HL-60/S4 treated with retinoic acid at 250 ng/mL for 4 days and 3 days (cell line): ENCODE results near the gene PMM2.
"Not testable (repeated sequence)": the region's sequence is repeated elsewhere in the genome, so short reads cannot be mapped to it uniquely, and the experiment has no call there.

ENCODE experiments used
- in situ Hi-C: fragments of 300-500 bp; cut with MboI; formaldehyde crosslinking; loops from 2 replicates; pipeline ENCODE4 v1.7.0; 2022; ENCODE audit warnings: low sequenced_read_pairs

Gene PMM2

DNA sequence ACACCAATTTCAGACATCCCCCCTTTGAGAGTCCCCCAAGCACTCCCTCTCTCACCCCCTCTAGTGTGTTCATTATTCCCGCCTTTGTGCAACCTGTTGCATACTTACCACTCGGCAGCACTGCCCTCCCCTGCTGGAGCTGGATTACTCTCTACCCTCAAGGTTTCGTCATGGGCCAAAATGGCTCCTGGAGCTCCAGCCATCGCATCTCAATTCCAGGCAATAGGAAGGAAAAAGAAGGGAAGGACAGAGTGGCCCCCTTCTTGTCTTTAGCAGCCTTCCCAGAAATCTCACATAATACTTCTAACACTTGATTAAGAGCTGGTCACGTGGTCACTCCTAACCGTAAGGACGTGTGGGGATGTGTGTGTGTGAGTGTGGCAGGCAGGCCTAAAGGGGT is 20.4 kb upstream of the PMM2 start:
- in situ Hi-C loops = loop anchor here (25.0 kb wide), 1 partner anchor 215 kb away; no protein-coding TSS in a partner anchor

DNA sequence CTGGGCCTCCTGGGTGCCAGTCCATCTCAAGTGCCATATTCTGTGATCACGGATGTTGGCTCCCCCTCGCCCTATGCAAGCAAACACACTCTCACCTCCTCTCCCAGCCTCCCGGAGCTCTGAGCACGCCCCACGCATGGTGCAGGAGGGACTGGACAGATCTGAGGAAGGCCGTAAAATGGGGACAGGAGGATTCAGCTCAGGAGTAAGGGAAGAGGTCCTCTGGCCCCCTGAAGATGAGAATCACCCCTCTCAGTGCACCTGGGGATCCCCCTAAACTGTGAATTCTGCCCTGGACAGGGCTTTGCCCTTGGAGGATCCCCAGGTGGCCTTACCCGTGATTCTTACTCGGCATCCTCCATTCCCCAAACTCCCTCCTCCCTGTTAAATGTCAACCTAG is 15.8 kb upstream of the PMM2 start:
- in situ Hi-C loops = loop anchor here (25.0 kb wide), 1 partner anchor 219 kb away; no protein-coding TSS in a partner anchor

DNA sequence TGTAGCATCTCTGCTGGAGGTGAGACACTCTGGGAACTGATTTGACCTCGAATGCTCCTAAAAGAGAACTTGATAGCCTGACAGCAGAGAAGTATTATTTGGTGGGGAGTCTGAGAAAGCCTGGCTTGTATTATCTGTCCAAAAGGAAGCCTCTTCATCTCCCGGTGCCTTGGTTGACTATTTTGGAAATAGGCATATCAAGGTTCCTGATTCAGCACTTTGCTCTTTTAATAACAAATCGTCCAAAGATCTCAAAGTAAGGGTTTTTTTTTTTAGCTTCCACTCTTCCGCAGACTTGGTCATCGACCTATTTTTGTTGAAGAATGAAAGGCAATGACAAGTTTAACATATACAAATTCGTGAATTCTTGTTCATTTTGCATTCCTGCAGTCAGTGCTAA is 15.0 kb upstream of the PMM2 start:
- in situ Hi-C loops = loop anchor here (25.0 kb wide), 1 partner anchor 220 kb away; no protein-coding TSS in a partner anchor

DNA sequence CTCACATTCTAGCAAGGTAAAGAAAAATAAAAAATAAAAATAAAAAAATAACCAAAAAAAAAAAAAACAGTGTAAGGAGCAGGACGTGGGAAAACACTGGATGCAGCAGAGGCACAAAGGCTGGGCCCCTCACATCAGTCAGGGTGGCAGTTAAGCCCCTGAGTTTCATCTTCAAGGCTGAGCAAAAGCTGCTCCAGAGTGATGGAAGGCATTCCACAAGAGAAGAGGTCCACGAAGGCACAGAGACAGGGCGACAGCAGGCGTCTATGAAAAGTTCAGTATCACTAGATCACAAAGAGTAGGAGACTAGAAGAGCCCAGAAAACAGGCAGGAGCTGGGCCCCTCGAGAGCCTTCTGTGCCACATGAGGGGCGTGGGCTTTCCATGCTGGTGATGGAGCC is 12.2 kb upstream of the PMM2 start:
- in situ Hi-C loops = loop anchor here (25.0 kb wide), 1 partner anchor 223 kb away; no protein-coding TSS in a partner anchor

DNA sequence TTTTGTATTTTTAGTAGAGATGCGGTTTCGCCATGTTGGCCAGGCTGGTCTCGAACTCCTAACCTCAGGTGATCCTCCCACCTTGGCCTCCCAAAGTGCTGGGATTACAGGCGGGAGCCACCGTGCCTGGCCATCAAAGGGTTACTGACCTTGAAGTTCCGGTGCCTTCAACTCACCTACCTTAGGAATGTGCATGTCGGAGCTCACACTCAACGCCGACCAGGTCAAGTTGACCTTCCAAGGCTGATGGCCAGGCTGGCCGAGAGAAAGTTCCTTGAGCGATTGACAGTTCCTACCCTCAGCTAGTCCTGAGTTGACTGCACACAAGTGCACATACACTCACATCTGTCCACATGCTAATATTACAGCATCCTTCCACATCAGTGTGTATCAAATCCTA is 11.3 kb upstream of the PMM2 start:
- in situ Hi-C loops = loop anchor here (25.0 kb wide), 1 partner anchor 224 kb away; no protein-coding TSS in a partner anchor

DNA sequence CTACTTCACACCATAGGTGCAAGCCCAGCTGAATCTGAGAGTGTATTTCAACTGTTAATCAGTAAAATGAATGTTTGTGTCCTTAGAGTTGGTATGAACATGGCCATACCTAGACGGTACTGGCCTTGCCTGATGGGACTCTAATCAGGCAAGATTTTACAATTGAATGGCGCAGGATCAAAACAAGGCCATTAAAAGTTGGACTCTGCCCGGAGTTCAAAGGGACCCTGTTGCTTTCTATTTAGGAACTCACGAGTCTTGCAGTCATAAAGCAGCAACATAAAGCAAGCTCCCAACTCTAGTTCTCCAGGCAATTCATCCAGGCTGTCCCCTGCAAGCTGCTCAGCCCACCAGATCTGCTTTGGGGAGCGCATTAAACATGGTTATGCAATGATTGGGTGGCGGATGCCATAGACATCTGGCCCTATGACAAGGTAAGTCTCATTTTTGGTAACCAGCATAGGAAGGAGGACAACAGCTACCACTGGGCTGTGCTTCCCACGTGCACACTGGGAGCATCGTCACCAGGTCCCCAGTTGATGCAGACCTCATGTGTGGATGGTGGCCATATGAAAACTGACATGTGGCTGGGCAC is 9.0 kb upstream of the PMM2 start:
- in situ Hi-C loops = loop anchor here (25.0 kb wide), 1 partner anchor 226 kb away; no protein-coding TSS in a partner anchor

- in situ Hi-C loops = loop anchor here (25.0 kb wide), 1 partner anchor 233 kb away; no protein-coding TSS in a partner anchor
These were observed 2.5 kb upstream of the PMM2 start for GRCh38 chr16:8795091-8795490.

DNA sequence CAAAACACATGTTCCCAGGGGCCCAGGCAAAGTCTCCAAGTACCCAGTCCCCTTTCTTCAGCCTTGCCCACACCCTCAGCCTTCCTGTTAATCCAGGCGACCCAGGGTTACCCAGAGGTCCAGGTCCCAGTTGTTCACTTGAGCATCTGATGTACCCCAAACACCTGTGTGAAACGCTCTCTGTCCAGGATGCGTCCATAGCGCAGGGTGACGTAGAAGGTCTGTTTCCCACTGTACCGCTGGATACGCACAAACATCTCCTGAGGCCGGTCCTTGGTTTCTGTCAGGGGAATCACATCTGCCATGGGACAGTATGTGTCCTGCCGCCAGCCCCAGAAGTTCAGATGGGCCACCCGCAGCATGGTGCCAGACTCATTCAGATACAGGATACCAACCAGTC is 1.8 kb upstream of the PMM2 start:
- in situ Hi-C loops = loop anchor here (25.0 kb wide), 1 partner anchor 234 kb away; no protein-coding TSS in a partner anchor

- in situ Hi-C loops = loop anchor here (25.0 kb wide), 1 partner anchor 234 kb away; no protein-coding TSS in a partner anchor
These were observed 923 bp upstream of the PMM2 start for GRCh38 chr16:8796469-8797363.

DNA sequence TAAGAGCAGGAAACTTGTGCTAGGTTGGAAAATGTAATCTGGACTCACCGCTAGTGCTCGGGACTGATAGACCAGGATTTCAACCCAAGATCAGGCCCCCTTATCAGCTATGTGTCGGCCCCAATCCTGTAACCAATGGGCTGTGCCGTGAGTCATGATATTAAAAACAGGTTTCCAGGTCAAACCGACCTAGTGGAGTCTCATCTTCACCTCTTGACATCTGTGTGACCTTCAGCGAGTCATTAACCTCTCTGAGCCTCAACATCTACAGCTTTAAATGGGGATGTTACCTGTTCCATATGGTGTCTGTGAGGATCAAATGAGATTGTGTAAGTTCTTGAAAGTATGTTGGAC is 512 bp downstream of the PMM2 start:
- in situ Hi-C loops = loop anchor here (25.0 kb wide), 1 partner anchor 236 kb away; no protein-coding TSS in a partner anchor

- in situ Hi-C loops = loop anchor here (25.0 kb wide), 1 partner anchor 236 kb away; no protein-coding TSS in a partner anchor
These were observed 1.0 kb downstream of the PMM2 start for GRCh38 chr16:8798535-8799157.

DNA sequence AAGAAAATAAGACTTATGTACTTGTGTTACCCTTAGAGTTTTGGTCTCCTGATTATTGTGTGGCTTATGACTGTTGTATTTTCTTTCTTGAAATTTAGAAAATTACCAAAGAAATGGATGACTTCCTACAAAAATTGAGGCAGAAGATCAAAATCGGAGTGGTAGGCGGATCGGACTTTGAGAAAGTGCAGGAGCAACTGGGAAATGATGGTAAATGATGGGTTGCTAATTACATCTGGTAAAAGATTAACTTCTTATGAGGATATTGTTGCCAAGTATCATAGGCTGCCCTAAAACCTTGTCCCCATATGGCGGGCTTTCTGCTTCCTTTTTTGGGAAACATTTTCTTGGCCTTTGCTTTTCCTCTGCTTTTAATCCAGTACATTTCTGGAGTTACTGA is 4.1 kb downstream of the PMM2 start:
- in situ Hi-C loops = no loop called here

- in situ Hi-C loops = not testable (repeated sequence)
These were observed 6.1 kb downstream of the PMM2 start for GRCh38 chr16:8803733-8804132.

- in situ Hi-C loops = no loop called here
These were observed 6.7 kb downstream of the PMM2 start for GRCh38 chr16:8804313-8804712.

- in situ Hi-C loops = no loop called here
These were observed 8.8 kb downstream of the PMM2 start for GRCh38 chr16:8806272-8806983.

DNA sequence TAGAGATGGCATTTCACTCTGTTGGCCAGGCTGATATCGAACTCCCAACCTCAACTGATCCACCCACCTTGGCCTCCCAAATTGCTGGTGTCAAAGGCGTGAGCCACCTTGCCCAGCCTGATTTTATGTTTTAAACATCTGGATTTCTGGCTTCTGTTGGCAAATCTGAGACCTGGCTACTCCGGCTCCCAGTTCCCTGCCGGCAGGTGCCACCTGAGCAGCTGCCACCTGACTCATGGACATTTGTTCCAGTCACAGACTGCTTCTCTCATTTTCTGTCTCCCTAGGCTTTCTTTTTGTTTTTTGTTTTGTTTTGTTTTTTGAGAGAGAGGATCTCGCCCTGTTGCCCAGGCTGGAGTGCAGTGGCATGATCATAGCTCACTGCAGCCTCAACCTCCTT is 9.6 kb downstream of the PMM2 start:
- in situ Hi-C loops = no loop called here

DNA sequence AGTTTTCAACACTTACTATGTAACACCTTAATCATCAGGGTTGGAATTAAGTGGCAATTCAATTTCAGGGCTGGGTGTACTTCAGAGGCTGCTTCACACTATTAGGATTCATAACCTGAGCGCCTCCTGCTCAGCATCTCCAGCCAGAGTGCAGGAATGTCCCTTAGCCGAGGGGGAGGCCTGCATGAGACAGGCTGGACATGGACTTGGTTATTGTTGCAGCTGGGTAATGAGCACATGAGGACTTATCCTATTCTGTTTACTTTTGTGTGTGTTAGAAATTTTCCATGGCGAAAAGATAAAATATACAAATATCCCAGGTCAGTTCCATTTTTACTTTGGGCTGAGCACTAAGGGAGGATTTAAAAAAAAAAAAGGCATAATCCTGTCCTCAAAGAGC is 10.4 kb downstream of the PMM2 start:
- in situ Hi-C loops = no loop called here

GRCh38 chr16:8808613-8809353 is 11.1 kb downstream of the PMM2 start:
- in situ Hi-C loops = no loop called here

DNA sequence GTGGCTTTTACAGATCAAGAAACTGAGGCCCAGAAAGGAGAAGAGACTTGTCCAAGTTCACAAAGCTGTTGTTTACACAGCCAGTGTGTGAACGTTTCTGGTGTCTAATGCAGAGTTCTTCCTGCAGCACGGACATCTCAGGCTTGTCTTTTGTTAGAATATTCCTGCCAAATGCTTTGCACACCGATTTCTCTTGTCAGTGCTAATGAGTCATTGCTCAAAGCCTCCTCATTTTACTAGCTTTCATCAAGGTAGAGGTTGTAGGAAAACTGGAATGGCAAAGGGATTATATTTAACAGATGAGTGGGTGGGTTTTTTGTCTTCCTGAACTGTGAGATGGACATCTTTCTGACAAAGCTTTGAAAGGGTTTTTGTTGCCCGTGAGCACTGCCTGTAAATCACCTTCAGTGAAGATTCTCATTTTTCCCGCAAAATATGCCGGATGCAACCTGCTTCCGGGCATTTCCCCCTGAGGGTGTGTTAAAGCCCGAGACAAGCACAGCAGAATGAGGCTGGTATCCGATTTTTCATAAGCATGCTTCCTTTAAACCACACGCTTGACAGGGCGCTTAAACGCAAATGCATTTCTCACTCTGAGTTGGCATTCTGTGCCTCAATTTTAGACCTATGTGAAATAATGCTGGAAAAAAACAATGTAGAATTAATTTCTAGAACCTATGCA is 14.7 kb downstream of the PMM2 start:
- in situ Hi-C loops = no loop called here
